Measurements from ENCODE around the gene EDN1.

DNA sequence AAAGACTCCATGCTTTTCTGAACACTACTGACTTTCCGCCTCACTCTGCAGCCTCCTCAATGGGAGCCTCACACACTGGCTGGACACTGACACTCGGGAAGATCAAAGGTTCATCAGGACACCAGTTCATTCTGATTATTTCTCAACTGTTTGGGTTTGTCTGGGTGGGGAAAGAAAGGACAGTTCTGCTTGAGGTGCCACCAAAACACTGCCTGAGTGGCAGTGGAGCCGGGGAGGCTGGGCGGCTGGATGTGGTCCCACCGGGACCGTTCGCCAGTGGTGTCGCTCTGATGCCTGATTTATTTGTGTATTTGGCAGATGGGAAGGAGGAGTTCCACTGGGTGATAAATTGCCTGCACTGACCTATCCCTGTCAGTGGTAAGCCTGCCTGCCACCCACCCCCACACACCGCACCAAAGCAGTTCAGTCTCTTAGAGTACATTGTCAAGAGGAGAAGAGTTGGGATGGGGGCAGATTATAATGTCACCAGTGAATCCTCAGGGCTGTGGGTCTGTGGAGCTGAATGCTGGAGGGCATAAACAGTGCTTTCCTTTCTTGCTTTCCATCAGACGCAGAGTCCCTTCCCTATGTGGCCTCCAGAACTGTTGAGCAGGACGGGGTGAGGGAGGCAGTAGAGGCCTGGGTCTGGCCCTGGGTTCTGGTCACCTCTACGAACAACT is 49.8 kb downstream of the EDN1 start:
- TF ChIP-seq POLR2AphosphoS5 (IDR thresholded peaks at IDR 0.05; ENCODE audit: control insufficient read depth, insufficient read depth, low read depth, low read length) (no peak), TAF1 (IDR thresholded peaks at IDR 0.05; ENCODE audit: control insufficient read depth, extremely low read depth, insufficient read depth, low read length, severe bottlenecking) (no peak), FOXJ2 (tag; IDR thresholded peaks at IDR 0.05) (no peak), EP300 (IDR thresholded peaks at IDR 0.05; ENCODE audit: low read length) (no peak), HNRNPK (IDR thresholded peaks at IDR 0.05; ENCODE audit: low read depth, low read length, poor library complexity, severe bottlenecking) (no peak), ZSCAN29 (IDR thresholded peaks at IDR 0.05) (no peak)
- TF ChIP-seq, protein P1, sequence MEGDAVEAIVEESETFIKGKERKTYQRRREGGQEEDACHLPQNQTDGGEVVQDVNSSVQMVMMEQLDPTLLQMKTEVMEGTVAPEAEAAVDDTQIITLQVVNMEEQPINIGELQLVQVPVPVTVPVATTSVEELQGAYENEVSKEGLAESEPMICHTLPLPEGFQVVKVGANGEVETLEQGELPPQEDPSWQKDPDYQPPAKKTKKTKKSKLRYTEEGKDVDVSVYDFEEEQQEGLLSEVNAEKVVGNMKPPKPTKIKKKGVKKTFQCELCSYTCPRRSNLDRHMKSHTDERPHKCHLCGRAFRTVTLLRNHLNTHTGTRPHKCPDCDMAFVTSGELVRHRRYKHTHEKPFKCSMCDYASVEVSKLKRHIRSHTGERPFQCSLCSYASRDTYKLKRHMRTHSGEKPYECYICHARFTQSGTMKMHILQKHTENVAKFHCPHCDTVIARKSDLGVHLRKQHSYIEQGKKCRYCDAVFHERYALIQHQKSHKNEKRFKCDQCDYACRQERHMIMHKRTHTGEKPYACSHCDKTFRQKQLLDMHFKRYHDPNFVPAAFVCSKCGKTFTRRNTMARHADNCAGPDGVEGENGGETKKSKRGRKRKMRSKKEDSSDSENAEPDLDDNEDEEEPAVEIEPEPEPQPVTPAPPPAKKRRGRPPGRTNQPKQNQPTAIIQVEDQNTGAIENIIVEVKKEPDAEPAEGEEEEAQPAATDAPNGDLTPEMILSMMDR (IDR thresholded peaks at IDR 0.05 in 2 of 3, conservative IDR thresholded peaks at IDR 0.05 in 1 of 3; ENCODE audit: insufficient read depth in 2 of 3, low read depth in 1 of 3, low read length in 3 of 3): no peak
- TF ChIP-seq, protein P2, sequence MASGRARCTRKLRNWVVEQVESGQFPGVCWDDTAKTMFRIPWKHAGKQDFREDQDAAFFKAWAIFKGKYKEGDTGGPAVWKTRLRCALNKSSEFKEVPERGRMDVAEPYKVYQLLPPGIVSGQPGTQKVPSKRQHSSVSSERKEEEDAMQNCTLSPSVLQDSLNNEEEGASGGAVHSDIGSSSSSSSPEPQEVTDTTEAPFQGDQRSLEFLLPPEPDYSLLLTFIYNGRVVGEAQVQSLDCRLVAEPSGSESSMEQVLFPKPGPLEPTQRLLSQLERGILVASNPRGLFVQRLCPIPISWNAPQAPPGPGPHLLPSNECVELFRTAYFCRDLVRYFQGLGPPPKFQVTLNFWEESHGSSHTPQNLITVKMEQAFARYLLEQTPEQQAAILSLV (tag; IDR thresholded peaks at IDR 0.05): no peak
- TF ChIP-seq, protein P3, sequence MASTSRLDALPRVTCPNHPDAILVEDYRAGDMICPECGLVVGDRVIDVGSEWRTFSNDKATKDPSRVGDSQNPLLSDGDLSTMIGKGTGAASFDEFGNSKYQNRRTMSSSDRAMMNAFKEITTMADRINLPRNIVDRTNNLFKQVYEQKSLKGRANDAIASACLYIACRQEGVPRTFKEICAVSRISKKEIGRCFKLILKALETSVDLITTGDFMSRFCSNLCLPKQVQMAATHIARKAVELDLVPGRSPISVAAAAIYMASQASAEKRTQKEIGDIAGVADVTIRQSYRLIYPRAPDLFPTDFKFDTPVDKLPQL (IDR thresholded peaks at IDR 0.05; ENCODE audit: extremely low read depth, insufficient read length): no peak
- TF ChIP-seq, protein P4, sequence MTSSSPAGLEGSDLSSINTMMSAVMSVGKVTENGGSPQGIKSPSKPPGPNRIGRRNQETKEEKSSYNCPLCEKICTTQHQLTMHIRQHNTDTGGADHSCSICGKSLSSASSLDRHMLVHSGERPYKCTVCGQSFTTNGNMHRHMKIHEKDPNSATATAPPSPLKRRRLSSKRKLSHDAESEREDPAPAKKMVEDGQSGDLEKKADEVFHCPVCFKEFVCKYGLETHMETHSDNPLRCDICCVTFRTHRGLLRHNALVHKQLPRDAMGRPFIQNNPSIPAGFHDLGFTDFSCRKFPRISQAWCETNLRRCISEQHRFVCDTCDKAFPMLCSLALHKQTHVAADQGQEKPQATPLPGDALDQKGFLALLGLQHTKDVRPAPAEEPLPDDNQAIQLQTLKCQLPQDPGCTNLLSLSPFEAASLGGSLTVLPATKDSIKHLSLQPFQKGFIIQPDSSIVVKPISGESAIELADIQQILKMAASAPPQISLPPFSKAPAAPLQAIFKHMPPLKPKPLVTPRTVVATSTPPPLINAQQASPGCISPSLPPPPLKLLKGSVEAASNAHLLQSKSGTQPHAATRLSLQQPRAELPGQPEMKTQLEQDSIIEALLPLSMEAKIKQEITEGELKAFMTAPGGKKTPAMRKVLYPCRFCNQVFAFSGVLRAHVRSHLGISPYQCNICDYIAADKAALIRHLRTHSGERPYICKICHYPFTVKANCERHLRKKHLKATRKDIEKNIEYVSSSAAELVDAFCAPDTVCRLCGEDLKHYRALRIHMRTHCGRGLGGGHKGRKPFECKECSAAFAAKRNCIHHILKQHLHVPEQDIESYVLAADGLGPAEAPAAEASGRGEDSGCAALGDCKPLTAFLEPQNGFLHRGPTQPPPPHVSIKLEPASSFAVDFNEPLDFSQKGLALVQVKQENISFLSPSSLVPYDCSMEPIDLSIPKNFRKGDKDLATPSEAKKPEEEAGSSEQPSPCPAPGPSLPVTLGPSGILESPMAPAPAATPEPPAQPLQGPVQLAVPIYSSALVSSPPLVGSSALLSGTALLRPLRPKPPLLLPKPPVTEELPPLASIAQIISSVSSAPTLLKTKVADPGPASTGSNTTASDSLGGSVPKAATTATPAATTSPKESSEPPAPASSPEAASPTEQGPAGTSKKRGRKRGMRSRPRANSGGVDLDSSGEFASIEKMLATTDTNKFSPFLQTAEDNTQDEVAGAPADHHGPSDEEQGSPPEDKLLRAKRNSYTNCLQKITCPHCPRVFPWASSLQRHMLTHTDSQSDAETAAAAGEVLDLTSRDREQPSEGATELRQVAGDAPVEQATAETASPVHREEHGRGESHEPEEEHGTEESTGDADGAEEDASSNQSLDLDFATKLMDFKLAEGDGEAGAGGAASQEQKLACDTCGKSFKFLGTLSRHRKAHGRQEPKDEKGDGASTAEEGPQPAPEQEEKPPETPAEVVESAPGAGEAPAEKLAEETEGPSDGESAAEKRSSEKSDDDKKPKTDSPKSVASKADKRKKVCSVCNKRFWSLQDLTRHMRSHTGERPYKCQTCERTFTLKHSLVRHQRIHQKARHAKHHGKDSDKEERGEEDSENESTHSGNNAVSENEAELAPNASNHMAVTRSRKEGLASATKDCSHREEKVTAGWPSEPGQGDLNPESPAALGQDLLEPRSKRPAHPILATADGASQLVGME (CRISPR knock-in tag; IDR thresholded peaks at IDR 0.05): no peak
- TF ChIP-seq, protein P5, sequence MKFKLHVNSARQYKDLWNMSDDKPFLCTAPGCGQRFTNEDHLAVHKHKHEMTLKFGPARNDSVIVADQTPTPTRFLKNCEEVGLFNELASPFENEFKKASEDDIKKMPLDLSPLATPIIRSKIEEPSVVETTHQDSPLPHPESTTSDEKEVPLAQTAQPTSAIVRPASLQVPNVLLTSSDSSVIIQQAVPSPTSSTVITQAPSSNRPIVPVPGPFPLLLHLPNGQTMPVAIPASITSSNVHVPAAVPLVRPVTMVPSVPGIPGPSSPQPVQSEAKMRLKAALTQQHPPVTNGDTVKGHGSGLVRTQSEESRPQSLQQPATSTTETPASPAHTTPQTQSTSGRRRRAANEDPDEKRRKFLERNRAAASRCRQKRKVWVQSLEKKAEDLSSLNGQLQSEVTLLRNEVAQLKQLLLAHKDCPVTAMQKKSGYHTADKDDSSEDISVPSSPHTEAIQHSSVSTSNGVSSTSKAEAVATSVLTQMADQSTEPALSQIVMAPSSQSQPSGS (CRISPR knock-in tag; IDR thresholded peaks at IDR 0.05): no peak
